Astrocyte (in vitro differentiated cells and primary cell): ENCODE measurements around the gene NLRP4. TPM values are rescaled to one million over a fixed set of nuclear protein-coding genes. Genes with fewer than 3 reads are reported as not detected.
"Not testable (repeated sequence)": the region's sequence is repeated elsewhere in the genome, so short reads cannot be mapped to it uniquely, and the experiment has no call there.

Experiments used
- DNase-seq: peaks from one replicate; pipeline ENCODE4 v3.0.0-alpha.2; 2010; ENCODE audit warnings: low read depth
- FAIRE-seq: peaks from 2 replicates; lab custom pipeline; 2011; peaks lifted over from hg19 to GRCh38; lab: Jason Lieb, UNC
- H2AFZ ChIP-seq: 2 replicates; pipeline ENCODE4 v1.6.0; 2012; ENCODE audit warnings: low read depth, low read length, inconsistent platforms
- H3K27ac ChIP-seq: 2 replicates; pipeline ENCODE4 v1.5.1; 2011; ENCODE audit warnings: low read depth, low read length, inconsistent platforms
- H3K27me3 ChIP-seq: 2 replicates; pipeline ENCODE4 v1.6.0; 2011; ENCODE audit warnings: low read length, inconsistent platforms; ENCODE audit not compliant: insufficient read depth
- H3K36me3 ChIP-seq: 2 replicates; pipeline ENCODE4 v1.5.1; 2011; ENCODE audit warnings: low read length, inconsistent platforms; ENCODE audit not compliant: insufficient read depth
- H3K4me1 ChIP-seq: 2 replicates; pipeline ENCODE4 v1.5.1; 2011; ENCODE audit warnings: low read length, inconsistent platforms; ENCODE audit not compliant: insufficient read depth
- H3K4me2 ChIP-seq: 2 replicates; pipeline ENCODE4 v1.6.0; 2012; ENCODE audit warnings: low read length, inconsistent platforms
- H3K4me3 ChIP-seq: 2 replicates; pipeline ENCODE4 v1.5.1; 2011; ENCODE audit warnings: low read depth, mild to moderate bottlenecking, low read length, inconsistent platforms; ENCODE audit not compliant: insufficient read depth
- H3K79me2 ChIP-seq: 2 replicates; pipeline ENCODE4 v1.6.0; 2012; ENCODE audit warnings: mild to moderate bottlenecking, low read length, inconsistent platforms; ENCODE audit not compliant: insufficient read depth
- H3K9ac ChIP-seq: 2 replicates; pipeline ENCODE4 v1.6.0; 2012; ENCODE audit warnings: mild to moderate bottlenecking, low read length, inconsistent platforms
- H3K9me3 ChIP-seq: 2 replicates; pipeline ENCODE4 v1.5.1; 2012; ENCODE audit warnings: low read depth, mild to moderate bottlenecking, low read length, inconsistent platforms; ENCODE audit not compliant: insufficient read depth
- H4K20me1 ChIP-seq: 2 replicates; pipeline ENCODE4 v1.6.0; 2012; ENCODE audit warnings: low read length, inconsistent platforms; ENCODE audit not compliant: insufficient read depth
- H3K27ac Mint-ChIP-seq: one replicate; pipeline ENCODE4 v1.8.0; 2021; ENCODE audit warnings: mild to moderate bottlenecking, mixed read lengths; ENCODE audit not compliant: unreplicated experiment
- H3K27me3 Mint-ChIP-seq: one replicate; pipeline ENCODE4 v1.8.0; 2021; ENCODE audit warnings: low read depth, mixed read lengths; ENCODE audit not compliant: unreplicated experiment
- H3K36me3 Mint-ChIP-seq: one replicate; pipeline ENCODE4 v1.8.0; 2021; ENCODE audit warnings: low read depth, mixed read lengths; ENCODE audit not compliant: unreplicated experiment
- H3K4me1 Mint-ChIP-seq: one replicate; pipeline ENCODE4 v1.8.0; 2021; ENCODE audit warnings: low read depth, mixed read lengths; ENCODE audit not compliant: unreplicated experiment
- H3K4me3 Mint-ChIP-seq: one replicate; pipeline ENCODE4 v1.8.0; 2021; ENCODE audit warnings: mild to moderate bottlenecking, moderate library complexity, mixed read lengths; ENCODE audit not compliant: unreplicated experiment
- H3K9me3 Mint-ChIP-seq: one replicate; pipeline ENCODE4 v1.8.0; 2021; ENCODE audit warnings: mild to moderate bottlenecking, mixed read lengths; ENCODE audit not compliant: unreplicated experiment
- CTCF ChIP-seq: IDR thresholded peaks from 2 replicates; pipeline ENCODE4 v1.5.1; 2011; ENCODE audit warnings: low read depth, mild to moderate bottlenecking, inconsistent platforms, low read length, moderate library complexity; ENCODE audit not compliant: insufficient read depth
- EZH2 ChIP-seq: IDR thresholded peaks from 2 replicates; pipeline ENCODE4 v1.6.1; 2012; ENCODE audit warnings: mild to moderate bottlenecking, low read length, inconsistent platforms; ENCODE audit not compliant: insufficient read depth
- total RNA-seq: library from RNA; stranded (reverse); gene quantifications from 2 replicates; pipeline ENCODE4 v1.2.1, GENCODE V29; 2021

NLRP4 gene
- total RNA-seq, 1 donor from 2014 or later = not detected

- no peaks in the 10 kb centered on the region for H3K27me3 ChIP-seq
- TF ChIP-seq EZH2 (no peak), CTCF (no peak)
- H3K4me3 ChIP-seq = no peak overlapping the region
- no peaks in the 10 kb centered on the region for H4K20me1 ChIP-seq
- H3K4me2 ChIP-seq = no peak overlapping the region
- DNase-seq (no peak), FAIRE-seq (no peak)
- no peaks in the 10 kb centered on the region for H3K4me1 Mint-ChIP-seq
- H3K27me3 Mint-ChIP-seq = no peaks in the 10 kb centered on the region
- no peaks in the 10 kb centered on the region for H3K36me3 ChIP-seq
- no peak overlapping the region for H3K4me3 Mint-ChIP-seq
- no peaks in the 10 kb centered on the region for H3K79me2 ChIP-seq
- H3K36me3 Mint-ChIP-seq = no peaks in the 10 kb centered on the region
- no peak overlapping the region for H3K27ac Mint-ChIP-seq
- no peak overlapping the region for H3K27ac ChIP-seq
- H3K9me3 Mint-ChIP-seq = peaks cover 20% of the 10 kb centered on the region
- H2AFZ ChIP-seq = no peak overlapping the region
- H3K4me1 ChIP-seq = no peaks in the 10 kb centered on the region
- peaks cover 8% of the 10 kb centered on the region for H3K9me3 ChIP-seq
- H3K9ac ChIP-seq = no peak overlapping the region
Observed at GRCh38 chr19:55913643-55914268, 77.4 kb downstream of the NLRP4 start.

GRCh38 chr19:55923556-55923955 lies 87.2 kb downstream of the NLRP4 start:
- no peaks in the 10 kb centered on the region for H3K4me1 ChIP-seq
- H3K4me3 Mint-ChIP-seq = no peak overlapping the region
- no peaks in the 10 kb centered on the region for H3K79me2 ChIP-seq
- no peaks in the 10 kb centered on the region for H4K20me1 ChIP-seq
- H3K9ac ChIP-seq = no peak overlapping the region
- H3K36me3 ChIP-seq = no peaks in the 10 kb centered on the region
- TF ChIP-seq EZH2 (no peak), CTCF (no peak)
- FAIRE-seq = no peak
- no peak for DNase-seq
- no peak overlapping the region for H2AFZ ChIP-seq
- no peak overlapping the region for H3K4me3 ChIP-seq
- H3K27ac ChIP-seq = no peak overlapping the region
- peaks cover 7% of the 10 kb centered on the region for H3K9me3 Mint-ChIP-seq
- H3K4me2 ChIP-seq = no peak overlapping the region
- no peaks in the 10 kb centered on the region for H3K4me1 Mint-ChIP-seq
- H3K27ac Mint-ChIP-seq = no peak overlapping the region
- H3K36me3 Mint-ChIP-seq = no peaks in the 10 kb centered on the region
- H3K27me3 ChIP-seq = no peaks in the 10 kb centered on the region
- H3K27me3 Mint-ChIP-seq = no peaks in the 10 kb centered on the region
- peaks cover 11% of the 10 kb centered on the region for H3K9me3 ChIP-seq

- H3K79me2 ChIP-seq = no peaks in the 10 kb centered on the region
- peaks cover 10% of the 10 kb centered on the region for H3K9me3 Mint-ChIP-seq
- no peaks in the 10 kb centered on the region for H3K4me1 Mint-ChIP-seq
- peaks cover 11% of the 10 kb centered on the region for H3K9me3 ChIP-seq
- no peak for DNase-seq
- TF ChIP-seq EZH2 (no peak), CTCF (no peak)
- no peaks in the 10 kb centered on the region for H3K27me3 Mint-ChIP-seq
- no peaks in the 10 kb centered on the region for H4K20me1 ChIP-seq
- no peak overlapping the region for H2AFZ ChIP-seq
- H3K4me3 ChIP-seq = no peak overlapping the region
- H3K36me3 Mint-ChIP-seq = no peaks in the 10 kb centered on the region
- H3K27me3 ChIP-seq = no peaks in the 10 kb centered on the region
- H3K4me1 ChIP-seq = no peaks in the 10 kb centered on the region
- no peak overlapping the region for H3K27ac ChIP-seq
- no peak overlapping the region for H3K27ac Mint-ChIP-seq
- H3K9ac ChIP-seq = no peak overlapping the region
- FAIRE-seq = no peak
- no peaks in the 10 kb centered on the region for H3K36me3 ChIP-seq
- H3K4me2 ChIP-seq = no peak overlapping the region
- H3K4me3 Mint-ChIP-seq = no peak overlapping the region
Observed at GRCh38 chr19:55927991-55928390, 91.7 kb downstream of the NLRP4 start.

DNA sequence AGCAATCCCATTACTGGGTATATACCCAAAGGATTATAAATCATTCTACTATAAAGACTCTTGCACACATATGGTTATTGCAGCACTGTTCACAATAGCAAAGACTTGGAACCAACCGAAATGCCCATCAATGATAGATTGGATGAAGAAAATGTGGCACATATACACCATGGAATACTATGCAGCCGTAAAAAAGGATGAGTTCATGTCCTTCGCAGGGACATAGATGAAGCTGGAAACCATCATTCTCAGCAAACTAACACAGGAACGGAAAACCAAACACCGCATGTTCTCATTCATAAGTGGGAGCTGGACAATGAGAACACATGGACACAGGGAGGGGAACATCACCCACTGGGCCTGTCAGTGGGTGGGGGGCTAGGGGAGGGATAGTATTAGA lies 92.9 kb downstream of the NLRP4 start:
- not testable (repeated sequence) for H3K9me3 Mint-ChIP-seq, H3K4me2 ChIP-seq, FAIRE-seq, H3K4me3 Mint-ChIP-seq, H3K27ac ChIP-seq, H3K36me3 ChIP-seq, DNase-seq, H2AFZ ChIP-seq, H3K36me3 Mint-ChIP-seq, H3K4me1 Mint-ChIP-seq, H3K27me3 ChIP-seq, H3K27ac Mint-ChIP-seq, H3K9ac ChIP-seq, H4K20me1 ChIP-seq, H3K27me3 Mint-ChIP-seq, H3K4me1 ChIP-seq, H3K4me3 ChIP-seq, H3K79me2 ChIP-seq
- peaks cover 14% of the 10 kb centered on the region for H3K9me3 ChIP-seq
